Fibroblast of pulmonary artery (primary cell): ENCODE data around the gene IL1RL1.

ENCODE experiments used
- DNase-seq: peaks from one replicate; pipeline ENCODE4 v3.0.0-alpha.2; 2010; ENCODE audit warnings: low read depth
- H3K4me3 ChIP-seq: replicated peaks from 2 replicates; pipeline ENCODE4 v1.5.1; 2011; ENCODE audit warnings: low read depth, mild to moderate bottlenecking, control low read depth, low read length, moderate library complexity
- TF ChIP-seq, protein P1 (sequence below): IDR thresholded peaks from 2 replicates; pipeline ENCODE4 v1.5.1; 2011; ENCODE audit warnings: mild to moderate bottlenecking, control low read depth, low read length, inconsistent platforms; ENCODE audit errors: missing control alignments

Gene IL1RL1

DNA sequence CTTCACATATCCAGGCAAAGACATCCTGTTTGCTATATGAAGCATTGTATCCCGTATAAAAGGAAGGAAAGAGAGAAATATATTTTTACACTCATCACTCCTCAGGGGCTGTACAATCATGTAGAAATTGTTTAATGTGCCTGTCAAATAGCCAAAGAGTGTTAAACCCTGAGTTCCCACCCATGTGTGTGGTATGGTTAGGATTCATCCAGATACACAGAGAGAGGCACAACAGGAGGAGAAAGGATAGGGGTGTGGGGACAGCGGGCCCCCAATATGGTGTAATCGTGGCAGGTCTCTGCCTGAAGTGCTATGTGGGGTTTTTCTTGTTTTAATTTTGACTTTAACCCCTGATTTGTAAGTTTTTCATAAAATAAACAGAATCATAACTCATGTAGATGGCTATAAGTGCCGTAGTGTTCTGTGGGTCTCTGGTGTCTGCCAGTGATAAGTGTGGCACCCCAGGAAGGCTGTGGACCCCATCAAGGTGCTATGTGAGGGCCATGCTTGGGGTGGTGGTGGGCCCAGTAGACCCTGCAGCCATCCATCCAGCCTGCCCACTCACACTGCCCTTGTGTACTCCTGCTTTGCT, 34.1 kb downstream of the IL1RL1 start:
- TF ChIP-seq, protein P1, sequence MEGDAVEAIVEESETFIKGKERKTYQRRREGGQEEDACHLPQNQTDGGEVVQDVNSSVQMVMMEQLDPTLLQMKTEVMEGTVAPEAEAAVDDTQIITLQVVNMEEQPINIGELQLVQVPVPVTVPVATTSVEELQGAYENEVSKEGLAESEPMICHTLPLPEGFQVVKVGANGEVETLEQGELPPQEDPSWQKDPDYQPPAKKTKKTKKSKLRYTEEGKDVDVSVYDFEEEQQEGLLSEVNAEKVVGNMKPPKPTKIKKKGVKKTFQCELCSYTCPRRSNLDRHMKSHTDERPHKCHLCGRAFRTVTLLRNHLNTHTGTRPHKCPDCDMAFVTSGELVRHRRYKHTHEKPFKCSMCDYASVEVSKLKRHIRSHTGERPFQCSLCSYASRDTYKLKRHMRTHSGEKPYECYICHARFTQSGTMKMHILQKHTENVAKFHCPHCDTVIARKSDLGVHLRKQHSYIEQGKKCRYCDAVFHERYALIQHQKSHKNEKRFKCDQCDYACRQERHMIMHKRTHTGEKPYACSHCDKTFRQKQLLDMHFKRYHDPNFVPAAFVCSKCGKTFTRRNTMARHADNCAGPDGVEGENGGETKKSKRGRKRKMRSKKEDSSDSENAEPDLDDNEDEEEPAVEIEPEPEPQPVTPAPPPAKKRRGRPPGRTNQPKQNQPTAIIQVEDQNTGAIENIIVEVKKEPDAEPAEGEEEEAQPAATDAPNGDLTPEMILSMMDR: no peak
- no peak for DNase-seq
- no peak overlapping the region for H3K4me3 ChIP-seq

DNA sequence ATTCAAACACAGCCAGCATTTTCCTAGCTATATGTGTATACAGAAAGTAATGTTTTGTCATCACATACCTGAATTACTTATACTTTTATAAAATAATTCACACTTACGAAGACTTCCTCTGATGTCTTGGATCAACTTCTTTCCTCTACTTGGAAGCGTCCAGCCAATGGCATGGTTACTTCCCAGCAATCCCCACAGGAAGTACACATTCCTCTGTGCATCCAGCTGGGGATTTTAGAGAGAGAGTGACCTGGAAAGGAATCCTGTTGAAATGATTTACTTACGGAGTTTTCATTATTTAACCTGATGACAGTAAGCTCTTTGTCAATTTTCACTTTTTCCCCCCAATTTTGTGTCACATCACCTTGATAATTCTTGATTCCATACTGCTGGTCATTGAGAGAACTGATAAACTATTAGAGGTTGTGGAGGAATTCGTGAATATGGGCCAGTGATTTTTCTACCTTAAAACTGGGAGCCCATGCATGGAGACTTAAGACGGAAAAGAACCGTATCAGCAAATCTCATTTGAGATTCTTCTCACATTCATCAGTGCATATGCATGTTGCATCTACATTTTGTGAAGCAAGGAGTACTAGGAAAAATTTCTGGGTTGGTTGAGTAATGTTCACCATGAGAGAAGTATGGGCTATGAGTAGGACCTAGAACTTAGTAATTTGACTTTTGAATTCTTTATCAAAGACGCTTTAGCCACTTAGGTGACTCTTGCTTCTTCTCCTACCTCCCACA, 35.2 kb downstream of the IL1RL1 start:
- TF ChIP-seq, protein P1: no peak
- no peak overlapping the region for H3K4me3 ChIP-seq
- DNase-seq: no peak

DNA sequence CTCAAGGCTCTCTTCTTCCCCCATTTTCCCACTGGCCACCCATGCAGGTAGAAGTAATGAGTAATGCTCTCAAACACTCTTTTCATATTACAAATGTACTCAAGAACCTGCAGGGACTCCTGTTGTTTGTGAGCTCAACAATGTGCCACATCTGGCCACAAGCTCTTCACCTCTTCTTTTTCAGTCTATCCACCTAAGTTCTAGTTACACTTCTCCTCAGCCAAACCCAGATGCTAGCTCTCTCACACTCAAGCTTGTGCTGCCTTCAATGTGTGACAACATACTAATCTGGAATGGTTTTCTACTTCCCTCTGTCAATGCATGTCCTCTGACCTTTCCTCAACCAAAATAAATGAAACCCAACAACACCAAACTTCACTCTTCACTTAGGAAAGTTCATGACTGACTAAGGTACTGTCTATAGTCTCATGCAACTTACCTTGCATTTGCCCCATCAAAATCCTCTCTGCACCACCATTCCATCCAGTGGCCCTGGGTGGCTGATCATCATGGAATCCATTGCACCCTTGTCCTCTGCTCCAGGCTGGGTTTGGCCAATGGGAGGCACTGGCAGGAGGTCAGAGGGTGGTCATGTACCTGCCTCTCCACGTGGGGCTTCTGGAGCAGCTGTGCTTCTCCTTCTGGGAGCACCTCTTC, 38.9 kb downstream of the IL1RL1 start:
- TF ChIP-seq, protein P1: no peak
- no peak for DNase-seq

DNA sequence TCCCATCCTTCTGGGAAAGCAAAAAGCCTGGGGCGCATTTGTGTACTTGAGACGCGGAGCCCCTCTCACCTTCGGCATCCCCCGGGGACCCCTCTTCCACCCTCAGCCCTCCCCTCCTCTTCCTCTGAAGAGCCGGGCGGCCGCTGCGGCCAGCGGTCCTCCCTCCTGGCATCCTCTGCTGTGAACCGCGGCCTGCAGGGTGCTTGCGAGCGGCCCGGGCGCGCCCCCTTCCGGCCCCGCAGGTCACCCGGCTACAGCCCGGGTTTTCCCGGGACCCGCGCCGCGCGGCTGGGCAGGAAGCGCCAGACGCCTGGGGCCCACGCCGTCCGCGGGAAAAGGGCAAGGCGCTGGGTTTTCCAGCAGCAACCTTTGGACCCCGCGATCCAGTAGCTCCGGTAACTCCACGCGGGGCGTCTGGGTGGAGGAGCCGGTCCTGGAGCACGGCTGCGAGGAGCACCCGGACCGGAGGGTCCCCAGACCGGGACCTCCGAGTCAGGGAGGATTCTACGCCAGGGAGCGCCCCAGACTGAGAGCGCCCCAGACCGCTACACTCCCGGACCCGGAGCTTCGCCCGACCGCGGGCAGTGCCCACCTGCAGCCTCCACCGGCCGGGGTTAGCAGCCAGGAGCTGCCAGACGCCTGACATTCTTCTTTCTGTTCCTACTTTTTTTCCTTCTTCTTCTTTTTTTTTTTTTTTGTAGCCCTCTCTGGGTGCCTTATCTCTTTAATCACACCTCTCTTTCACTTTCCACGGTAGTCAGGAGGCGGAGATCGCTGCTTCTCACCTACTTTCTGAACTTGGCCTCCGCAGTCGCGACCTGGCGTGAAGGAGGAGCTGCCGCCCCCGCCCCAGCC, 44.4 kb downstream of the IL1RL1 start, which contains the start of gene IL18R1:
TSS of gene IL18R1 (plus strand) at position 271 of the 855 bp plus-strand sequence. CDS start 6,865 bp downstream, outside the sequence.
- peak; percentile 80 for DNase-seq
- TF ChIP-seq, protein P1: peak; percentile 25
- H3K4me3 ChIP-seq: peak within 1 kb of the TSS; percentile 86

More for the DNA sequence above, 38.9 kb downstream of the IL1RL1 start:
- no peak overlapping the region for H3K4me3 ChIP-seq

DNA sequence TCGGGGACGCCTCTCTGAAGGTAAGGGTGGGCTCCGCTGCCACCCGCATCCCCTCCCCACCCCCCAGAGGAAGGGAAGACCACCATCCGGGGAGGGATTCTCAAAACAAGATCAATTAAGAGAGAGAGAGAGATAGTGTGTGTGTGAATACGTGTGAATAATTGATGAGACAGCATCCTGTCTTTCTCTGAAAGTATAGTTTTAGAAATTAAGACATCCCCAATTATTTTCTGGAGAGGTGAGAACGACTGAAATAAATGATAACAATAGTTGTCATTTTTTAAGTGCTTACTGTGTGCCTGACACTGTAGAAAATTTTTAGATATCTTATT, 45.0 kb downstream of the IL1RL1 start:
- no peak for DNase-seq

DNA sequence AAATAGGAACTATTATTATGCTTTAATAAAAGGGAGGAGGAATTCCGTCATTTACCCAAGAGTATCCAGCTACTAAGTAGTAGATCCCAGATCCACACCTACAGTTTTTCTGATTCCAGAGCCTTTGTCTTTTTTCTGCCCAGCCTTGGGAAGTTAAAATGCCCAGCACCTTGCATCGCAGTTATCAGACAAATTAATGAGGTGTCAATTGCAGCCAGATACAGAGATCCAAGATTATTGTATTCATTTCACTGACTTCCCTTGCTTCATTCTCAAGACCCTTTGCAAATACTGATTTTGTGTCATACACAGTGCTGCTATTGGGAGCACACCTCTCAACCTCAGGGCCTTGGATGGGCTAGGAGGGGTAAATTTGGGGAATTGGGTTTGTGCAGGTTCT, 45.4 kb downstream of the IL1RL1 start:
- TF ChIP-seq, protein P1: no peak
- peak overlapping the region; percentile 86 for H3K4me3 ChIP-seq
- DNase-seq: no peak

More for the DNA sequence above, 45.0 kb downstream of the IL1RL1 start:
- peak overlapping the region; percentile 86 for H3K4me3 ChIP-seq
- TF ChIP-seq, protein P1: no peak
